Right lobe of liver (tissue), 6 donors: Measurements from ENCODE around the gene MISP. TPM values are rescaled to one million over a fixed set of nuclear protein-coding genes. Genes with fewer than 3 reads are reported as not detected.

Experiments
- ATAC-seq, 4 donors: fragments of 200-7000 bp; cut with Tn5 transposase; one replicate each; pipeline ENCODE4 v1.9.1; 2020; ENCODE audit warnings: mild to moderate bottlenecking in 4 of 4, moderate library complexity in 4 of 4
- DNase-seq, 3 donors: peaks; one replicate each; pipeline ENCODE4 v3.0.0-alpha.2; 2020
- H3K27ac ChIP-seq, 3 donors: fragments of 200-600 bp; one replicate each; pipeline ENCODE4 v1.8.0; 2022
- H3K27me3 ChIP-seq, 2 donors: fragments of 200-600 bp; one replicate each; pipeline ENCODE4 v1.8.0; 2022
- H3K36me3 ChIP-seq, 4 donors: fragments of 200-600 bp; sonication (generic) in 1 of 4; one replicate each; pipeline versions ENCODE4 v1.5.1 to v1.8.0; 2017 to 2022; ENCODE audit warnings: control low read depth in 1 of 4
- H3K4me1 ChIP-seq, 4 donors: fragments of 200-600 bp; sonication (generic) in 1 of 4; one replicate each; pipeline versions ENCODE4 v1.5.1 to v1.8.0; 2017 to 2022; ENCODE audit warnings: control low read depth in 1 of 4
- H3K4me3 ChIP-seq, 3 donors: fragments of 200-600 bp; one replicate each; pipeline ENCODE4 v1.8.0; 2022
- H3K9me3 ChIP-seq, 4 donors: fragments of 200-600 bp; sonication (generic) in 1 of 4; one replicate each; pipeline versions ENCODE4 v1.5.1 to v1.8.0; 2017 to 2022; ENCODE audit warnings: control low read depth in 1 of 4
- POLR2A ChIP-seq: fragments of 450-650 bp; IDR thresholded peaks from one replicate; pipeline ENCODE4 v1.6.1; 2017; ENCODE audit warnings: antibody characterized with exemption, mild to moderate bottlenecking
- WGBS: methylation state at CpG from one replicate; pipeline ENCODE4 v1.1.6; 2018; ENCODE audit warnings: low coverage, low lambda C conversion rate; ENCODE audit not compliant: insufficient coverage; ENCODE audit errors: missing lambda C conversion rate; 5-methylcytosine and 5-hydroxymethylcytosine counted together
- intact Hi-C, 2 donors: fragments of 100-400 bp; cut with DNase I; formaldehyde crosslinking; loops; one replicate each; pipeline versions ENCODE4 v1.11.2 to v1.14.1; 2022
- total RNA-seq, 6 experiments: library from RNA; depleted of rRNA in 2 of 6; stranded (reverse); fragments of >200 nt in 2 of 6; fragmentation: NEBNext Ultra II Directional in 3 of 6; extraction: Animal tissue kit (Norgen Biotek cat#: 25700) in 3 of 6; gene quantifications; one replicate each; pipeline versions ENCODE4 v1.1.0 to v1.2.4, GENCODE V29; 2016 to 2023
- TF ChIP-seq, protein P1 (sequence below), 4 donors: fragments of 200-600 bp in 3 of 4; fragments of 450-650 bp in 1 of 4; IDR thresholded peaks; one replicate each; pipeline versions ENCODE4 v1.5.1 to v1.8.0; 2016 to 2022; ENCODE audit warnings: antibody characterized with exemption in 4 of 4, mild to moderate bottlenecking in 2 of 4
- donor health status: DM: no; HTN: yes; CAD: no.
- donor health status: DM: no; HTN: no; CAD: no.
- donor health status: DM: no; HTN: no; CAD: no.
- donor health status: DM: no; HTN: yes; CAD: no.
- donor health status: DM: no; HTN: yes; CAD: no.

Gene MISP
- total RNA-seq, 6 experiments from 2014 or later = 0.09 TPM; not detected in 5

DNA sequence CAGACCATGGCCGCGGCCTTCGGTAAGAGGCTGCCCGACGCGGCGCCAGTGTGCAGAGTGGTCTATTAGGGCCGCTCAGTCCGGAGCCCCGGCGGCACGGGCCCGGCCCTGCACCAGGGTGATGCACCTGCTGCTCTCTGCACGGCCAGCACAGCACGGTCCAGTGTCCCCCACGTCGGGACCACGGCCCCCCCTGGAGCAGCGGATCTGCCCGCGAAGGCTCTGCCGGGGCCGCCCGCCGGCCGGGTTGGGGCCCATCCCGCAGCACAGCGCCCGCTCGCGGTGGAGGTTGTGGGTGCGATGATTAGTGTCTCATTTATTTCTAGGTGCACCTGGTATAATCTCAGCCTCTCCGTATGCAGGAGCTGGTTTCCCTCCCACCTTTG, 54.2 kb downstream of the MISP start:
- Histone ChIP-seq H3K4me3 (no peak overlapping the region), H3K4me1 (peaks cover 0 to 19% (median 13%) of the 10 kb centered on the region in 4 donors), H3K9me3 (no peaks in the 10 kb centered on the region), H3K36me3 (peaks cover 18 to 76% (median 60%) of the 10 kb centered on the region in 4 donors), H3K27ac (no peak overlapping the region), H3K27me3 (no peaks in the 10 kb centered on the region)
- intact Hi-C loops = no loop called here
- DNase-seq (no peak), ATAC-seq (no peak)
- TF ChIP-seq, protein P1, sequence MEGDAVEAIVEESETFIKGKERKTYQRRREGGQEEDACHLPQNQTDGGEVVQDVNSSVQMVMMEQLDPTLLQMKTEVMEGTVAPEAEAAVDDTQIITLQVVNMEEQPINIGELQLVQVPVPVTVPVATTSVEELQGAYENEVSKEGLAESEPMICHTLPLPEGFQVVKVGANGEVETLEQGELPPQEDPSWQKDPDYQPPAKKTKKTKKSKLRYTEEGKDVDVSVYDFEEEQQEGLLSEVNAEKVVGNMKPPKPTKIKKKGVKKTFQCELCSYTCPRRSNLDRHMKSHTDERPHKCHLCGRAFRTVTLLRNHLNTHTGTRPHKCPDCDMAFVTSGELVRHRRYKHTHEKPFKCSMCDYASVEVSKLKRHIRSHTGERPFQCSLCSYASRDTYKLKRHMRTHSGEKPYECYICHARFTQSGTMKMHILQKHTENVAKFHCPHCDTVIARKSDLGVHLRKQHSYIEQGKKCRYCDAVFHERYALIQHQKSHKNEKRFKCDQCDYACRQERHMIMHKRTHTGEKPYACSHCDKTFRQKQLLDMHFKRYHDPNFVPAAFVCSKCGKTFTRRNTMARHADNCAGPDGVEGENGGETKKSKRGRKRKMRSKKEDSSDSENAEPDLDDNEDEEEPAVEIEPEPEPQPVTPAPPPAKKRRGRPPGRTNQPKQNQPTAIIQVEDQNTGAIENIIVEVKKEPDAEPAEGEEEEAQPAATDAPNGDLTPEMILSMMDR (IDR thresholded peaks at IDR 0.05) = no peak
- TF ChIP-seq POLR2A = no peak
- no CpG with 5 or more reads among the region's 33 CpGs for WGBS

DNA sequence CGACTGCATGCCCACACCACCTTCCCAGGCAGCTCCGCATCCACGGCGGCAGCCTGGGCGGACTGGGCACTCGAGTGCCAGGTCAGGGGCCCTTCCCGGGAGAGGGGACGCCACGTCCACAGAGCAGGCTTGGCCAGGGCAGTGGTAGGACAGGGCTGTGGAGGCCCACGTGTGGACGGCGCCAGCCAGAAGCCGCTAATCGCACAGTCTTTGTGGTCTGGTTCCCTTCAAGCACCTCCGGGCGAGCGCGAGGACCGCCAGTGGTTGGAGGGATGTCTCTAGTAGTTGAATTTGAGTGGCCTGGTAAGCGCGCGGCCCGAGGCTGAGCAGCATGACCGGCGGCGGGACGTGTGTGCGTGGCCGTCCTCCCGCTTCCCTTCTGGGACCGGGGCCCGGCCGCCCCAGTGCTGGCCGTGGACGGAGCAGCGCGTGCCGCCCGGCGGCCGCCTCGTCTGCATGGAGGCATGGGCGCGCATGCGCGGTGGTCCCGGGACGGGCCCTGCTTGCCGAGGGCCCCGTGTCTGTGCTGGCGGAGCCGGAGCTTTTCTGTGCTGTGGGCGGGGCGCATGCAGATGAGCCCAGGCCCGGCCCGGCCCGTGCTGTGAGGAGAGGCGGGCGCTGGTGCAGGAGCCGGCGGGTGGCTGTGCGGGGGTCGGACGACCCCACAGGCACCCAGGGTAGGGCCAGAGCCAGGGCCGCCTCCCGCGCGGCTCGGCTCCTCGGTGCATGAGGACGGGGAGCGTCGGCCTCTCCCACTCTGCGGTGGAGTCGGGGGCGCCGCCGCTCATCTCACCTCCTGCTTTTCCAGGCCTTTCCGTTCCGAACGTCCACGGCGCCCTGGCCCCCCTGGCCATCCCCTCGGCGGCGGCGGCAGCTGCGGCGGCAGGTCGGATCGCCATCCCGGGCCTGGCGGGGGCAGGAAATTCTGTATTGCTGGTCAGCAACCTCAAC, 55.0 kb downstream of the MISP start:
- Histone ChIP-seq H3K4me1 (peaks cover 0 to 12% (median 8%) of the 10 kb centered on the region in 4 donors), H3K4me3 (no peak overlapping the region), H3K27me3 (no peaks in the 10 kb centered on the region), H3K36me3 (peaks cover 25 to 83% (median 63%) of the 10 kb centered on the region in 4 donors), H3K9me3 (no peaks in the 10 kb centered on the region), H3K27ac (no peak overlapping the region)
- ATAC-seq = no peak
- intact Hi-C loops = no loop called here
- no CpG with 5 or more reads among the region's 93 CpGs for WGBS
- DNase-seq = peak in 1 of 3 donors; percentile 22
- TF ChIP-seq POLR2A = no peak
- TF ChIP-seq, protein P1 (IDR thresholded peaks at IDR 0.05) = no peak

DNA sequence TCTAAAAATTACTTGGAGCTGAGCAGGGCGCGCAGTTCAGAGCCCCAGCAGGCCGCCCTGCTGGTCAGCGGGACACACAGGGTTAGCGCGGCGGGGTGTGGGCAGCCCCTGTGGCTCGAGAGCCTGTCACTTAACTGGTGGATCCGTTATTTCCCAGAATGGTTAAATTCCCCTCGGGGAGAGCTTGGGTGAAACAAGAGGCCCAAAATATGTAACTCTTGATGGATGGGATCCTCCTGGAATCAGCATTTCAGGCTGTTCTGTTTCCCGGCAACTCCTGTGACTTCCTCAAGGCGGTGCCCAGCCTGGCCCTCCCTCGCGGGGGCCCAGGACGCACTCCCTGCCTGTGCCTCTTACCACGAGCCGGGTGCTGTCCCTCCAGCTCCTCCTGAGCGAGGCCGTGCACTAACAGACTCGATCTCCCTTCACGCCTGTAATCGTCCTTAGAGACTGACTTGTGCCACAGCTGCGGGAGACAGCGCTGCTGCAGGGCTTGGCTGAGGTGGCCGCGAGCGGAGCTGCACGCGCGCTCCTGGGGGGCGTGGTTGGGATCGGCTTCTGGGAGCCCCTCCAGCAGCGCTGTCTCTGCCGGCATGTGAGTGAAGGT, 56.0 kb downstream of the MISP start:
- H3K36me3 ChIP-seq = peaks cover 34 to 90% (median 67%) of the 10 kb centered on the region in 4 donors
- H3K9me3 ChIP-seq = no peaks in the 10 kb centered on the region
- no peak overlapping the region for H3K27ac ChIP-seq
- ATAC-seq = no peak
- no peak overlapping the region for H3K4me3 ChIP-seq
- DNase-seq = no peak
- H3K4me1 ChIP-seq = peaks cover 0 to 2% (median 0%) of the 10 kb centered on the region in 4 donors
- TF ChIP-seq POLR2A = no peak
- TF ChIP-seq, protein P1 (IDR thresholded peaks at IDR 0.05) = no peak
- no peaks in the 10 kb centered on the region for H3K27me3 ChIP-seq
- 60% methylated on average over 2 of the region's 34 CpGs for WGBS
- intact Hi-C loops = no loop called here

DNA sequence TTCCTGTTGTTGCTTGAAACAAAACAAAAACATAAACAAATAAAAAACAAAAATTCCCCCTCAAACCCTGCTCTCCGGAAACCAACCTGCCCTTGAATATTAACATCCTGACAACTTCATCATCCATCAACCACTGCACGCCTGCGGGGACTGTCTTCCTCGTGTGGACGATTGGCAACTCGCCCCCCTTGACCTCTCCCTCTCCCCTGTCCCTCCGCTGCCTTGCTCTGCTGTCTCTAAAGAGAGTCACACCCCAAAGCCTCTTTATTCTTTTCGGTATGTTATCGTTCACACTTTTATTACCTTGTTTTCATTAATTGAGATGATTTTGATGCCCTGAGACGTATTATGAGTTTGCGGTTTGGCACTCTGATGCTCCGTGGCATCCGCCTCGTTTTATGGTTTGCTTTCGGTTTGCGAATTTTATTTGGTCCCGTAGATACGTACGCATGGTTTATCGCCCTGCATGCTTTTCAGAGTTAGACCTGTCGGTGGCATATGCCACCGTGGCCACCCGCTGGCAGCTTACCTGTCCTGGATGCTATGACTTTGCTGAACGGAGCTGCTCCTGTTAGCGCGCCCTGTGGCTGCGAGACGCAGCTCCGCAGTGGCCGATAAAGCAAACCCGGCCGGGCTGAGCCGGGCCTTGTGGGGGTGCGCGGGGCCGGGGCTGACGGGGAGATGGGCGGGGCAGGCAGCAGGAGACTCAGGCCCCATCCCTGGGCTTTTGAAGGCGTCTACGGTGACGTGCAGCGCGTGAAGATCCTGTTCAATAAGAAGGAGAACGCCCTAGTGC, 56.9 kb downstream of the MISP start:
- no peak for TF ChIP-seq POLR2A
- TF ChIP-seq, protein P1 (IDR thresholded peaks at IDR 0.05) = no peak
- Histone ChIP-seq H3K27me3 (no peaks in the 10 kb centered on the region), H3K9me3 (no peaks in the 10 kb centered on the region), H3K4me3 (no peak overlapping the region), H3K27ac (no peak overlapping the region), H3K36me3 (peaks cover 34 to 94% (median 67%) of the 10 kb centered on the region in 4 donors), H3K4me1 (no peaks in the 10 kb centered on the region)
- ATAC-seq (no peak), DNase-seq (no peak)
- WGBS = 87% methylated on average over 30 of the region's 44 CpGs
- intact Hi-C loops = no loop called here
